Prostate gland (tissue), 2 donors: ENCODE data around the gene NUAK1.

Experiments used
- POLR2A ChIP-seq: fragments of 450-650 bp; IDR thresholded peaks from one replicate; pipeline ENCODE4 v1.6.1; 2016; ENCODE audit warnings: antibody characterized with exemption, mild to moderate bottlenecking
- POLR2AphosphoS5 ChIP-seq: sonication (generic); formaldehyde crosslinking; IDR thresholded peaks from one replicate; pipeline ENCODE4 v1.6.1; 2017; ENCODE audit warnings: antibody characterized with exemption
- TF ChIP-seq, protein P1 (sequence below), 4 experiments: fragments of 200-600 bp in 2 of 4; fragments of 450-650 bp in 2 of 4; sonication (generic) in 2 of 4; IDR thresholded peaks; 1 replicate in 3 of 4; 2 replicates in 1 of 4; pipeline ENCODE4 v1.5.1; 2016 to 2019; ENCODE audit warnings: antibody characterized with exemption in 4 of 4, mild to moderate bottlenecking in 2 of 4, moderate library complexity in 2 of 4

DNA sequence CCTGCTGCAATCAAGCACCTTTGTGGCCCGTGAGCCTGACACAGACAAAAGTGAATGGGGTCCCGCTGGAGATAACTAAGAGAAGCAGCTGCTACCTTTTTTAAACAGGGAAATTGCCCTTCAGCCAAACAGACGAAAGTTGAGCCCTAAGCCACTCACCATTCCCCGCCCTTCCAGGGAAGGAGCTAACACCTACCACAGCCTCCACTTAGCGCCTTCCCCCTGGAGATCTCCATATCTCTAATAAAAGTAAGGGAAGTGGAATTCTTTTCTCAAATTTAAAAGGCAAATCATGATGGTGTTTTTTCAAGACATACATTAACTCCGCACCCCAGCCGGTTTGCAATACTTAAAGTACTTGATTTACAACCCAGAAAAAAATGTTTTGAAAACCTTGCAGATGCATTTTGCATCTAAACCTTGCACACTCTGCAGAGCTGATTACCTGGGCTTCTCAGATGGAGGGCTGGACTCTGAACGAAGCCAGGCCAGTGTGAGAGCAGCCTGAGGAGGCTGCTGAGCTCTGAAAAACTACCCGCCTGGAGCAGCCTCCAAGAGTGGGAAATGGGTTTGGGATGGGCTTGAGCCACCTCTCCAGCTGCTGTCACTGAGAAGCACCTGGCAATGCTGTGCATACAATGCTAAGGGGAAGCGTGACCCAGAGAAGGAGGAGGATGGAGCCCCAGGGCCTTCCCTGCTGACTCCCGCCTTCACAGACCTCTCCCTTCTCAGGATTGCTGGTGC is 10.0 kb downstream of the NUAK1 start:
- TF ChIP-seq POLR2AphosphoS5 (no peak), POLR2A (no peak)
- TF ChIP-seq, protein P1, sequence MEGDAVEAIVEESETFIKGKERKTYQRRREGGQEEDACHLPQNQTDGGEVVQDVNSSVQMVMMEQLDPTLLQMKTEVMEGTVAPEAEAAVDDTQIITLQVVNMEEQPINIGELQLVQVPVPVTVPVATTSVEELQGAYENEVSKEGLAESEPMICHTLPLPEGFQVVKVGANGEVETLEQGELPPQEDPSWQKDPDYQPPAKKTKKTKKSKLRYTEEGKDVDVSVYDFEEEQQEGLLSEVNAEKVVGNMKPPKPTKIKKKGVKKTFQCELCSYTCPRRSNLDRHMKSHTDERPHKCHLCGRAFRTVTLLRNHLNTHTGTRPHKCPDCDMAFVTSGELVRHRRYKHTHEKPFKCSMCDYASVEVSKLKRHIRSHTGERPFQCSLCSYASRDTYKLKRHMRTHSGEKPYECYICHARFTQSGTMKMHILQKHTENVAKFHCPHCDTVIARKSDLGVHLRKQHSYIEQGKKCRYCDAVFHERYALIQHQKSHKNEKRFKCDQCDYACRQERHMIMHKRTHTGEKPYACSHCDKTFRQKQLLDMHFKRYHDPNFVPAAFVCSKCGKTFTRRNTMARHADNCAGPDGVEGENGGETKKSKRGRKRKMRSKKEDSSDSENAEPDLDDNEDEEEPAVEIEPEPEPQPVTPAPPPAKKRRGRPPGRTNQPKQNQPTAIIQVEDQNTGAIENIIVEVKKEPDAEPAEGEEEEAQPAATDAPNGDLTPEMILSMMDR (IDR thresholded peaks at IDR 0.05), result no peak
